Activated CD8-positive, alpha-beta memory T cell treated with anti-CD3 and anti-CD28 coated beads, Interleukin-2, amount 50 U/mL, for 48 hours (primary cell): ENCODE results near the gene U2AF1L4.

Experiments used
- DNase-seq: peaks from one replicate; pipeline ENCODE4 v3.0.0-alpha.2; 2020

Gene U2AF1L4

DNA sequence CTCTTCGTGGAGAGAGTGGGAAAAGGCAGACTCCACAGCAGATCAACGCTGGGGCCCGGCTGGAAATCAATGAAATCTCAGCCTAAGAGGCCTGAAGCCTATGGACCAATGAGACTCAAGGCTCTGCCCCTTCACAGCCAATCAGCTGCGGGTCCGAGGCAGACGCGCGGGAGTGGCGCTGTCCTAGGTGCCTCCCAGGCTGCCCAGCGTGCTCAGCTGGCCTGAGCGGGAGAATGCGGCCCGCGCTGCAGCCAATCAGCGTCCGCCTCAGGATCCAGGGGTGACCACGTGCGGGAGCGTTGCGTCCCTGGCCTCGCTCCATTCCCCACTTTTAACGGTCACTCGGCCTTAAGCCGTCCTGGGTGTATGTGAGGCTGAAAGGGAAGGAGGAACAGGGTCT, 41.0 kb downstream of the U2AF1L4 start, which contains the start of gene ZBTB32:
Gene ZBTB32, plus strand, starts transcription at position 341 of the 400 bp plus-strand sequence. CDS start 10,069 bp downstream, outside the sequence.
- DNase-seq: peak; percentile 68

- DNase-seq: no peak
These were observed 41.9 kb downstream of the U2AF1L4 start for GRCh38 chr19:35703343-35703742.

DNA sequence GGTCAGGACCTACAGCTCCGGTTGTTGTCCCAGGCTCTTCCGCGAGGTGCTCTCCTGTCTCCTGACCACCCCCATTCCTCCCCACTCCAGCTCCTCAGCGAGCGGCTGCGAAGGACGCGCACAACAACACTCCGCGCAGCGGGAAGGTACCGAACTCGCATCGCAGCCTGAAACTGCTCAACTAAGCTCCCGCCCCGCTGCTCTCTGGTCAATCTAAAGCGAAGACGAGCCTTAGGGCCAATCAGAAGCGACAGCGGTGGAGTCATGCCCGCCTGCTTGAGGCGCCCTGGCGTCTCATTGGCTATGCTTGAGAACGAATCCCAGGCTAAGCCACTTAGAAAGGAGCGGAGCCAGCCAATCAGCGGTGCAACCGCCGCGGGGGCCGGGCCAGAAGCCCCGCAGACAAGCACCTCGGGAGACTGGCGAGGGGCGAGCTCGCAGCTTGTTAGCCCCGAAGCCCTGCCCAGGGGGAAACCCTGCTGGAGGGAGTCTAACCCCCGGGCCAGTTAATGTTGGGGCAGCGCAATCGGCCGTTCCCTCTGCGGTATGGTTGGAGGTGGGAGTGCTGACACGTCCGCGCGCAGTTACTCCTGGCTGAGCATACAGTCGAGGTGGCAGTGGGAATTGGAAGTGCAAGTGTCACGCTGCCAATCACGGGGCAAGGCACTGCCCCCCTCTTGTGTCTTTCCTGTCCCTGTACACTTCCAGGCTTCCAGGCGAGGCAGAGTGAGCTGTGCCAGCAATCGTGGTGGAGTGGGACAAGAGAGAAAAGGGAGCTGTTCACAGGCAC, 42.8 kb downstream of the U2AF1L4 start:
- peak; percentile 94 for DNase-seq

GRCh38 chr19:35696835-35697234, 48.4 kb downstream of the U2AF1L4 start:
- DNase-seq: peak; percentile 53

DNA sequence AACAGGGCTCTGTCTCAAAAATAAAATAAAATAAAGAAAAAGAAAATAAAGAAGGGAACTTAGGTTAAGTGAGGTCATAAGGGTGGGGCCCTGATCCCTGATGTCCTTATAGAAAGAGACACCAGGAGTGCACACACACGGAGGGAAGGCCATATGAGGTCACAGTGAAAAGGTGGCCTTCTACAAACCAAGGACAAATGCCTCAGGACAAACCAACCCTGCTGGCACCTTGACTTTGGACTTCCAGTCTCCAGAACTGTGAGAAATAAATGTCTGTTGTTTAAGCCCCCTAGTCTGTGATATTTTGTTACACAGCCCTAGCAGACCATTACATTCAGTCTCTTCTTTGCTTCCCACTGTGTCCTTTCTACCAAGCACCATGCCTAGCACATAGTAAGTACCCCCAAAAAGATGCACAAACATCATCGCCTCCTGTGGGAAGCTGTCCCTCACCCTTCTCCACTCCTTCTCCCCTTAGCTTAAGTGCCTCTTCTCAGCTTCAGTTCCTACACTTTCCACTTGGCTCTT, 49.3 kb downstream of the U2AF1L4 start:
- no peak for DNase-seq

DNA sequence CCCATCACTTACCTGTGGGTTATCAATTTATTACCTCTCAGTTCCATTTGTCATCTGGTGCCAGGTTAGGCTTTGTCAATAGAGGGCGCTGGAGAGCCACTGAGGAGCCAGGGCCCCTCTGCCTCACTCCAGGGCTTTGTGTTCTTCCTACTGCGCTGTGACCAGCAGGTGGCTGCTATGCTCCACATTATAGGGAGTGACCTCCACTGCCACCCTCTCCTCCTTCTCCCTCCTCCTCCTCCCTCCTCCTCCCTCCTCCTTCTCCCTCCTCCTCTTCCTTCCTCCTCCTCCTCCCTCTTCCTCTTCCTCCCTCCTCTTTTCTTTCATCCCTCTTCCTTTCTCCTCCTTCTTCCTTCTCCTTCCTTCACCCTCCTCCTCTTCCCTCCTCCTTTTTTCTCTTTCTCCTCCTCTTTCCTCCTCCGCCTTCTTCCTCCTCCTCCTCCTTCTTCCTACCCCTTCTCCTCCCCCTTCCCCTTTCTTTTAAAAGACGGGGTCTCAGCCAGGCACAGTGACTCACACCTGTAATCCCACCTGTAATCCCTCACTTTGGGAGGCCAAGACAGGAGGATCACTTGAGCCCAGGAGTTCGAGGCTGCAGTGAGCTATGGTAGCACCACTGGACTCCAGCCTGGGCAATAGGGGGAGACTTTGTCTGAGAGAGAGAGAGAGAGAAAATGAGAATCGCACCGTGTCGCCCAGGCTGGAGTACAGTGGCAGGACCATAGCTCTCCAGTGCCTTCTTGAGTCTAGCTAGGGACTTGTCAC, 51.2 kb downstream of the U2AF1L4 start:
- DNase-seq: peak; percentile 94

DNA sequence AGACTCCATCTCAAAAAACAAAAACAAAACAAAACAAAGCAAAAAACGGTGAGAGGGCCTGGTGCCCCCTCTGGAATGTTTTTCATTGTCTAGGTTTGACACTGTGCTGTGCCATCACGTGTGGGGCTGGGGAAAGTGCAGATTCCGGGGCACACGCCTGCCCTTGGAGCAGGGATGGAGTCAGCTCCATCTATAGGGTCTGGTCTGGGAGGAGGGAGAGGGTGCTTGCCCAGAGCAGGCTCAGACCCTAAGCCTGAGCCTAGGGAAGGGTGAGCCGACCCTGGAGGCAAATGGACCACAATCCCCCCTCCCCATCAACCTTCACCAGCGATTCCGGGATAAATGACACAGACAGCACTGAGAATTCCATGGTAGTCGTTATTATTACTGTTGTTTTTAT, 51.8 kb downstream of the U2AF1L4 start:
- DNase-seq: no peak
